NCI-H774 (cell line): Measurements from ENCODE around the gene EFCAB11.
A peak's percentile ranks its signal among the peaks of the same experiment; 100 is the strongest.

Experiments
- DNase-seq: peaks from one replicate; lab custom pipeline; 2025; lab: John Stamatoyannopoulos, UW

Gene EFCAB11, protein sequence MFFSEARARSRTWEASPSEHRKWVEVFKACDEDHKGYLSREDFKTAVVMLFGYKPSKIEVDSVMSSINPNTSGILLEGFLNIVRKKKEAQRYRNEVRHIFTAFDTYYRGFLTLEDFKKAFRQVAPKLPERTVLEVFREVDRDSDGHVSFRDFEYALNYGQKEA

DNA sequence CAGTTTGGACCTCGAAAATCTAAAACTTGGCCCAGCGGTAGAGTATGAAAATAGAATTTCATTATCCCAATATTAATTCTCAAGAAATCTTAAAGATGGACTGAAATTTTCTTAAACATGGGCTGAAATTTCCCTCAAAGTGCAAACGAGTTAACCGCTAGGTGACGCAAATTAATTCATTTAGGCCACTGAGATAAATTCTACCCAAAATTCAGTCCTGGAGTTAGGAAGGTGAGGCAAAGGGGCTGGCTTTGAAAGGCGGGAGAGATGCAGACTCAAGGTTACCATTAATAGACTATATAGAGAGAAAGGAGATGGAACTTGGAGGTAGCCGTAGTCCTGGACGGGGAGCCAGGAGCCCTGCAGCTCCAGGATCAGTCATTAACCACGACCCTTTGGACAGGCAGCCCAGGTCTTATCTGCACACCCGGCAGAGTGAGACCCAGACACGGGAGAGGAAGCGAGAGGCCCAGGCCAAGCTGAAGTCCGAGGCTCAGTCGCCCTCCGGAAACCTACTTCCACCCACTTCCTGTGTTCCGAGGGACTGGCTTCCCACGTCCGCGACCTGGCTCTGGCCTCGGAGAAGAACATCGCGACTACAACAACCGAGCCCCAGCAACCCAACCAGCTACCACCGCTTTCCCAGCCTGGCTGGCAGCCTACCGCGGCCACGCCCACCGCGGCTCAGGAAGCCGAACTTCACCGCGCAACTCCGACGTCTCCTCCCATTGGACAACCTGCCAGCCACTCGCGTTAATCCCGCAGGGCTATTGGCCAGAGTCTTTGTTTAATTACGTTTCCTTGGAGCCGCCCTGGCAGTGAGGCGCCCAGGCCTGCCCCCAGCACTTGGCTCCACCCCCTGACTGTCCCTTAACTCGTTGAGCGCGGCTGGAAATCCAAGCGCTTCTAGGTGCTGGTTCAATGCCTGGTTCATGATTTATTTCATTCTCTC is at the start of gene EFCAB11:
Gene EFCAB11 (minus strand): TSS at position 661 of the 952 bp plus-strand sequence. CDS start 70 bp downstream, at position 591.
- DNase-seq = peak; percentile 99

DNA sequence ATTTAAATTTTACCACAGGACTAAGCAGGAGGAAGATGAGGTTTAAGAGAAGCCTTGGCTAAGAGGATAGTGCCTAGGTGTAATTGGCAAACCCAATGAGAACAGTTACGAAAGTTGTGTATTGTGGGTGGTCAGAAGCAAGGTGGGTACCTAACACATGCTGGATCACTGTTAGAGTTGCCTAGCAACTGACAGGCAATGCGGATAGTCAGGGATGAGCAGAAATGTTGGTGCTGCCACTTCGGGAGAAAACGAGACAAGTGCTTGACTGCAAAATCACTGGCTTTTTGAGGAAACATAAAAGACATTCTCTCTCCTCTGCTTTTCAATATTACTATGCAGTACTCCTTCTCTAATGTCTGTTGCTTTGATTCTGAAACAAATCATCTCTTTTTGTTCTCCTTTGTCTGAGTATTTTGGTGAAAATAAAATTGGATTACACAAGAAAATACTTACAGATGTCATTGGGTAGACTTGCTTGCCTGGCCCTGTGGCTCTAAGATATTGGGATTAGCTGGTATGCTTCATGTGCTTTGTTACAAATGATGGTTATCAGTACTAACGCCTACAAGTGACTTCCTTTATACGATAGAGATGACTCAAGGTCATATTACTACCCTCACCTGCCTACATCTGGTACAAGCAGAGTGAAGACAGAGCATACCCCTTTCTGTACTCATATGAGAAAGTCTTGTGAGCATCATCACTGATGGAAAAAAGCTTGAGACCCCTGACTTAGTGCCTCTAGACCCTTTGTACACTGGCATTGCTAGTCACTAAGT is 49.2 kb upstream of the EFCAB11 start:
- no peak for DNase-seq

DNA sequence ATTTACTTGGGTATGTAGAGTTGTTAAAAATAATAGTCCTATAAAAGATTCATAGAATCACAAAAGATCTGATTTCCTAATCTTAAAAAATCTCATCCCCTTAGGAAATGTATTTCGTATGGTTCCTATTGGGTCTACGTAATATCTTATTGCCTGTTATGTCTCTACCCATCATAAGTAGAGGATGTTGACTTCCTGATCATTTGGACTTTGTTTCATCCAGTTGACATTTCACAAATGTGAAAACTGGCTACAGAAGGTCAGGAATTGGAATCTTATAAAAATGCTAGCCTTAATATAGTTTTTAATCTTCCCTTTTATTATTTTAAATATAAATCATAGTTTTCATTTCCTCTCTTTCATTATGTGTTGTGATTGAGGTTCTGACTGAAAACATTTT is 46.4 kb upstream of the EFCAB11 start:
- DNase-seq = no peak

DNA sequence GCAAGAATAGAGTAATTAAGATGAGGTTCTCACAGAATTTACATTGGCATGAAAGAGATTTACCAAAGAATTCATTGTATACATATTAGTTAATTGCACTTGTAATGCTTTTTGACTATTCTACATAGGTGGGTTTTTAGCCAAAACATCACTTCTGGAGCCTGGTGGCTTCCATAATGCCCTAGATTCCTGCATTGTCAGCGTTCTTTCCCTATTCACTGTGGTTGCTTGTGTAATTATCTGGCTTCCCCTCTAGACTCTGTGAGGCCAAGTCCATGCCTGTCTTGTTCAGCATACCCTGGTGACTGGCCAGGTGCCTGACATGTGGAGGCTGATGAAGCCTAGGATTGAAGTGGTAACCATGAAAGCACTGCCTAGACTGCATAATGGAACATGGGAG is 42.4 kb upstream of the EFCAB11 start:
- DNase-seq = no peak

DNA sequence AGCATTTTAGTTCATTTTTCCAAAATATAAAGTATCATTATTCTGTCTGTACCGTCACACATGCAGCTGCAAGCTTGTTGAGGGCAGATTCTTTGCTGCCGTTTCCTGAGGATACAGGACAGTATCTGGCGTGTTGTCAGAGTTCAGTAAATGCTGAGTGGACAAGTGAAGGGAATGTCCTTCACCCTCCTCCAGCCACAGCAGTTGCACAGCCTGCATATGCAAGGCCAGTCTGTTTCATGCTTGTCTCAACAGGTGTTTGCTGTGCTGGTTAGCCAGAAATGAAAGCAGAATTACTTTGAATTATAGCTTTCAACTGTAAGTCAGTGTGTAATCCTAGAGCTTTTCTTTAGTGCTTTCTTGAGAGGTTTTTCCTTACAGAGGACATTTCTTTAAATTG is 37.7 kb upstream of the EFCAB11 start:
- no peak for DNase-seq

DNA sequence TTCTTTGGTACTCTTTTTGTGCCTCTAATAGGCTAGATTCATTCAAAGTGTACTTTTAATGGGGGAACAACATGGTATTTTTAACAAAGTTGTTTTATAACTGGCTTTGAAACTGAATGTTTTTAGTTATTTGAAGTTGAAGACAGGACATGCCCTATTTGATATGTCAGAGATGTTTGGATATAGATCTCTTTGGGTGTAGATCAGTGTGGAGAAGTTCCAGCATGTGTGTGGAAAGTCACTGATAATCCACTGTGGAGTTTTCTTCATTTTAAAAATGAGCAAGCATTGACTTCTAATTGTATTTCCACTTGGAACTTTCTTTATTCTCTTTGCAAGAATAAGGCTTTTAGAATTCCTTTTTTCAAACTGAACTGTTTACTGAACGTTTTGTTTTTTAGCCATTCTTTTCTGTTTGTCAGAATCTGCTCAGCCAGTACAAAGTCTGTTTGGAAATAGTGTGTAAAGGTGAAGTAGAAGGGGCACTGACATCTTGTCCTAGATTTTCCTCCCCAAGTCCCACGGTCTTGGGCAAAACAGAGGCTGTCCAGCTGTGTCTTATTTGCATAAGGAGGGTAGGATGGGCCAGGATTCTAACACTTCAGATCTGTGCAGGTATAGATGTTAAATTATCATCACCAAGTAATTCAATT is 36.2 kb upstream of the EFCAB11 start:
- DNase-seq = no peak

DNA sequence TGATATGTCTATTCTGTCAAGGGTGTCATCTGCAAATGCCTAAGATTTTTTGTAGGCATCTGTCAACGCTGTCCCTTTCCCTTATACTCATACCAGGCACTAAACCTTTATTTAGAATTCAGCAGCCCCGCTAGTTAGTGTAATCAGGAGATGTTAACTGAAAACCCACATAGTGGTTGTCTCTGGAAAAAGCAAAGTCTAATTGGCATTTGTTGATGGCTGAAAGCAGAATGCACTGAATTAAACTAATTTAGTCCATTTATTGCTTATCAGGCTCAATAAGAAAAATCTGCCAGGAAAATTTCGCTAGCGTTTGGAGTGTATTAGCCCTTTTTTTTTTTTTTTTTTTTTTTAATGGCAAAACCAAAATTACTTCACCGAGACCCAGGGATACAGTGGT is 35.7 kb upstream of the EFCAB11 start:
- no peak for DNase-seq

DNA sequence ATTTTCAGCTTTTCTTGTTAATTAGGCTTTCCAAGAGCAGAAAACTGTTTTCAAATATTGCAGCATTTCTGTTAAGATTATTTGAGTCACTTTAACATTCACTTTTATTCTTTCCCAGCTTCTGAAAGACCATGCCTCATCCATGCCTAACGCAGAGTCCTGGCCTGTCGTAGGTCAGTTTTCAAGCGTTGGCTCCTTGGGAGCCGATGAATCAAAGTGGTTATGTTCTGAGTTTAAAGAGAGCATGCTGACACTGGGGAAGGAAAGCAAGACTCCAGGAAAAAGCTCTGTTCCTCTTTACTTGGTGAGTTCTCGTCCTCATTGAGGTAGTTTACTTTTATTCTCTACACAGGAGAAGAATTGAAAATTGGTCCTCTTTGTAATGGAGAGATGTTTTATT is 34.3 kb upstream of the EFCAB11 start:
- no peak for DNase-seq

DNA sequence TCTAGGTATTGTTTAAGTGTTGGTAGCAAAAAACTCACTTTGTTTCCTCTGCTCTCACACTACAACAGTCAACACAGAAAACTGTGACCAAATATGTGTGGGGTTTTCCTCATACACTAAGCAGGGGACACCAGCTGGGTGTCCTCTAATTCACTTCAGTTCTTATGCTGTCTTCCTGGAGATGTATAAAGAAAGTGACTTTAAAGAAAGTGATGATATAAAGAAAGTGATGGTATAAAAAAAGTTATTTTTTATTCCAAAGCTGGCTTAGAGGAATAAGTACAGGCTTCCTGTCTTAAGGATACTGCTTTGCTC is 32.6 kb upstream of the EFCAB11 start:
- DNase-seq = no peak

DNA sequence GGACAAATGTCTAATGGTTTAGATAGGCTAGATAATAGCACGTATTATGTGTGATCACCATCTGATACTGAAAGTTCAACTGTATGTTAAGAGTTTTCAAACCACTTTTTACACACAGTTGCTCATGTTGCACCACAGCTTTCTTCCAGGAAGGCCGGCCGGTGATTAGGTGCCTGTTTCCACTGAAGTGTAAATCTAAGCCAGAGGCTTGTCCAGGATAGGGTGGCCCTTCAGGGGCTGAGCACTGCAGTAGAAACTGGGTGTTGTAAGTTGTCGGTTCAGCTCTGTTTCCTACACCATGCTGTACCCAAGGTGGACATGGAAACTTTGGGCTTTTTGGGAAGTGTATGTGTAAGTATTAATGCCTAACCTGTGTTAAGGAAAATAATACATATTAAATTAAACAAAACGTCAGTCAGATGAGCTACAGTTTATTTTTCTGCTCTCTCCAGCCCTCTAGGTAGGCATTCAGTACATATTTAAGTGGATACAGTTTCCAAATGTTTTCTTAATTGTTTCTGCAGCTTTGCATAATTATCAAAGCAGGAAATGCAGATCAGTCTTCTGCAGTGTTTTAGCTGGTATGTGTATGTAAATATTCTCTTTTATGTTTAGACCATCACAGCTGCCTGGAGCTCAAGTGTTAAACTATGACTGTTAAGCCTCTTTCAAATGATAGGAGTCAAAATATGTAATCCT is 32.1 kb upstream of the EFCAB11 start:
- no peak for DNase-seq

DNA sequence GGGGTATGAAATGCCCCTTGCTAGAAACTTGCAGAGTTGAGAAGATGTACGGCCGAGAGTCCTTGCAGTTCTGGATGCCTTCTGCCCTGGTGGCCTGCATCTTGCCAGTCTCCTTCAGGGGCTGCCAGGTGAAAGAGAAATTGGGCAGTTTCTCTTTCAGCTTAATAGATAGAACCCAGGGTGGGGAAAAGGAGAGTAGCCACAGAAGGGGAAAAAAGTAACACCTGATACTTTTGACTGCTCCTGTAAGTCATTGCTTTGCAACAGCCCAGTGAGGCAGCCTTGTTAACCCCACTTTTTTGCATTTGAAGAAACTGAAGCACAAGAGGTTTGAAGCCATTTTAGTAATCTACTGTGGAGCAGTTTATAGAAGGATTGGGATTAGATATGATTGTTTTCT is 28.8 kb upstream of the EFCAB11 start:
- DNase-seq = no peak

DNA sequence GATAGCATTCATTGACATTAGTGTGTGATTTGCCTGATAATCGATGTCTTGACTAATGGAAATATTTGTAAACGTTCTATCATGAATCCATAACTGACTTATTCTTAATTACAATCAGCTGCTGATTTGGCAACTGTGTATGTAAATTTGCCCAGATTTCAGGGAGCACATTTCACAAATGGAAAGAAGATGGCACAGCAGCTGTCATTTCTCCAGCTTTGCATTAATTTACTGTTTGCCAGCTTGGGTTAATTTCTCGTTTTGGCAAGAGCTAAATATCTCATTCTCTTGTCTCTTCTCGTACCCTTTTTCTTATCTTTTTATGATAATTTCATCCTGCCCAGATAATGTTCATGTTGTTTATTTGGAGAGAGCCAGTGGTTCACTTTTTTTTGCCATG is 24.1 kb upstream of the EFCAB11 start:
- DNase-seq = no peak

DNA sequence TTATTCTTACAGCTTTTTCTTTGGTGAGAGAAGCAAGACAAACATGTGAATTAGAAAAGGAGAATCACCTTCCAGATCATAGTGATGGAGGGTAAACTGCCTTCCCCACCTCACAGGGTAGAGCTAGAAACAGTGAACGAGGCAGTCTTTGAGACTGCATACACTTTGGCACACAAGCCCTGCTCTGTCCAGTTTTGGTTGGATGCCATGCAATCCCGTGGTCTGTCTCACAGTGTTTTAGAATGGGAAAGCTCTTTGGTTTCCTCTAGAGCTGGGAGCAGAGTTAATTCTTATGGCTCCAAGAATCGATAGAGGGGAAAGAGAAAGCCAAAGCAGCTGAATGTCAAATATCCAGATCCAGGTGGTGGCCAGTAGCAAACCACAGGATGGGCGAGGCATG is 23.1 kb upstream of the EFCAB11 start:
- DNase-seq = no peak

DNA sequence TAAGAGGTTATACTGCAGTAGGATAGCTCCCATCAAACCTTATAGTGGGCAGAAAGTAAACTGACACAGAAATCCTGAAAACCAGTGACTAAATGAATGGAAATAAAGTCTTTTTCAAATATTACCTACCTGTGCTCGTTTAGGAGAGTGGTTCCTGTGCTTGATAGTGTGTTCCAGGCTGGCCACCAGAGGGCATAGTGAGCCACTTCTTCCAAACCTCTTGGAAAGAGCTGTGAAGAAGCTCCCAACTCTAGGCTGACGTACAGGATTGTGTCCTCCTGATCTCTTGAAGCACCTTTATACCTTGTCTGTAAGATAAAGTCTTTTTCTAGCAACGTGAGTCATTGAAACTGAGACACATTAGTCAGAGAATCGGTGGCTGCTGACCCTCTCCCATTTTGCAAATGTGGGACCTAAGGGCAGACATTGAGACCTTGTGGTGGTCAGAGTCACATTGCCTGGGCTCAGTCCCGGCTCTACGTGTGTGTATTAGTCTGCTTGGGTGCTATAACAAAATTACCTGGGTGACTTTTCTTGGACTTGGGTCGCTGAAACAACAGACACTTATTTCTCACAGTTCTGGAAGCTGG is 18.8 kb upstream of the EFCAB11 start:
- DNase-seq = peak; percentile 9

DNA sequence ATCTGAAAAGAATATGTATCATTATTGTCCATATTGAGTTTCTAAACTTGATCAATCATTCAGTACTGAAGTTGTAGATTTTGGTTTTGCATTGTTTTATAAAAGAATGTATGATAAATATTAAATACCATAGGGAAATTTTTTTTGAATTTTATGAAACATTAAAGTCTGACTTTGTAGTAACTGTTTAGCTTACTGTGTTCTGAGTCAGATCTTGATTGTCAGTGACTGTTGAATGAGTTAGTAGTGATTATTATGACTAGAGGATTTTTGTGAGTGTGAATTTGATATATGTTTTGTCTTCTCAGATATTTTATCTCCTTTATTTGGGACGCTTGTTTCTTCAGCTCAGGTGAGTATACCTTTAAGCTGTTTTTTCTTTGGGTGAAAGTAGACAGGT is 11.3 kb upstream of the EFCAB11 start:
- DNase-seq = no peak

DNA sequence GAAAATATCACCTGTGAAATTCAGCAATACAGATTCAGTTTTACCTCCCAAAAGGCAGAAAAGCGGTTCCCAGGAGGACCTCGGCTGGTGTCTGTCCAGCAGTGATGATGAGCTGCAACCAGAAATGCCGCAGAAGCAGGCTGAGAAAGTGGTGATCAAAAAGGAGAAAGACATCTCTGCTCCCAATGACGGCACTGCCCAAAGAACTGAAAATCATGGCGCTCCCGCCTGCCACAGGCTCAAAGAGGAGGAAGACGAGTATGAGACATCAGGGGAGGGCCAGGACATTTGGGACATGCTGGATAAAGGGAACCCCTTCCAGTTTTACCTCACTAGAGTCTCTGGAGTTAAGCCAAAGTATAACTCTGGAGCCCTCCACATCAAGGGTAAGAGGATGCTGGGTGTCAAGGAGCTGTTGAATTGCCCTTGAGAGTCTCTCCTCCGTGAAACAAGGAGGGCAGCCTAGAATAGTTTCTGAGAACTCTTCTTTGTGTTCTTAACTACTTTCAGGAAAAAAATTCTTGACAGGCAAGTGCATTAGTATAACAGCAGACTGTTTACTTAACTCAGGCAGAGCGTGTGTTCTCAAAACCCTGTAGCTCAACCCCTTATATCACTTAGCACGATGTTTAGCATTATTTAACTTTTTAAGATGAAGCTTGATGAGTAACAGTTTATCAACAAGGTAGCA is 8.9 kb upstream of the EFCAB11 start:
- no peak for DNase-seq

DNA sequence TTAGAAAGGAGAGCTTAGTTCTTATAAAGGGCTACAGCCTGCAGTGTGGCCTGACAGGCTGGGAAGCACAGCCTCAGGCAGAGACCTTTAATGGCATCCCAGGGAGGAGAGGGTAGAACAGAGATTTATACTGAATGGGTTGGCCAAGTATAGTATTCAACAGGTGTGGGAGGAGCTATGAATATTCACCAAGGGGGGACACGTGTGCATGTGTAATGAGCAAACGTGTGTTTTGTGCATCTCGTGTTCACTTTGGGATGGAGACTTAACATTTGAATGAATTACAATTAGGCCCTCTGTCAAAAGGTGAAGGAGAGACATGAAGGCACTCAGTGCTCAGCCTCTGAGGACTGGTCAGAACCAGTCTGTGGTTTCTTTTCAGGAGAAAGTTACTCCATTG is 6.4 kb upstream of the EFCAB11 start:
- DNase-seq = no peak

DNA sequence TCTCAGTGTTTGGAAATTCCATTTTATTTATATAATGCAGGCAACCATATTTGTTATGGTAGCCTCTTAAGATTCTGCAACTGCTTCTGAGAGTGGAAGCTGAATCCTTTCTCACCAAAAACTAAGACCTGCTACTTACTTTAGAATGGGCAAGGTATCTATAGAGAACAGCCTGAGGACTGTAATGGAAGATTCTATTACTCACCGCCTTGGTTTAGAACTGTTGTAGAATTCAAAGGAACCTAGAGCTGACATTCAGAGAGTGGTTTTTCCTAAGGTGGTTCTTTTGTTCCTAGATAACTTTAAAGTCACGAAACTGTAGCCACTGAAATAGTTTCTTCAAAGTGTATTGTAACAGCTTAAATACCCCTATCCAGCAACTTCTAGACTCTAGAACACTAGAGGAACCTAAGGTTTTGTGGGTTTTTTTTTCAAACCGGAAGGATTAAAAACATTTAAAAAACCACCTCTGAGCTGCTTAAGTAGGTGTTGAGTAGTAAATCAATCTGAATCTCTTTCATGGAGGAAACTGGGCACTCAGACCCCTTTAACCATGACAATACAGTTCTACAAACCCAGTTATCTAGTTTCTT is 5.4 kb upstream of the EFCAB11 start:
- DNase-seq = no peak

DNA sequence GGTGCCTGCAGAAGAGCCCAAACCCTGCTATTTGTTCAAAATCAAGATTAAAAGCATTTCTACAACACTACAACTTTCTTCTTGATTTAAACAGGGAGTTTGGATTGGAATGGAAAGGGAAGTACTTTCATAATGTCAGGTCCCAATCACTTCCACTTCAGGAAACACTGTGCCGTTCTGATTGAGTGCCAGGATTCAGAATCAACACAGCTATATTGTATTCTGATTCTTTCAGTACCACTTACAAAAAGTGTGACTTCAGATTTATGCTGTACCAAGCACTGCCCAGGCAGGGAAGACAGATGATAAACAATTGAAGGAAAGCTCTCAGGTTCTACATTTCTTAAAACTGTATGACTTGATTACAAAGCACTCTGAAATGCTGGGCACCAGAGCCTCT is 4.4 kb upstream of the EFCAB11 start:
- no peak for DNase-seq

DNA sequence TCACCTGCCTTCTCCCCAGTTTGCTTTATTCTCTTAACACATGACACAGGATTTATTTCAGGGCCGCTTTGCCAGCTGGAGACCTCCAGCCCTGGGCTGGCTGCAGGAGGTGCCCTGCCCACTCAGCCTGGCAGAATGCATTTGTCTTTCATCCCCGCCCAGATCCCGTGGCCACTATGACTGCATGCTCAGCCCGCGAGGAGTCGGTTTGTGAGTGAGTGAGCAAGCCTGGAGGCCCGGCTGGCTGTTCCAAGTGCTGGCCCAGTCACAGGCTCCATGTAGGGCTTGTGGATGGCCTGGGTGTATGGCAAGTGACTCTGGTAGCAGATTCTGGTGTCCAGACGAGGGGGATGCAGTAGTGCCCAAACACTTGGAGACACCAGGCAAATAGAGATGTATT is 3.3 kb upstream of the EFCAB11 start:
- DNase-seq = no peak
